ENCODE measurements around the gene ZC3H12A.

The ZC3H12A gene

DNA sequence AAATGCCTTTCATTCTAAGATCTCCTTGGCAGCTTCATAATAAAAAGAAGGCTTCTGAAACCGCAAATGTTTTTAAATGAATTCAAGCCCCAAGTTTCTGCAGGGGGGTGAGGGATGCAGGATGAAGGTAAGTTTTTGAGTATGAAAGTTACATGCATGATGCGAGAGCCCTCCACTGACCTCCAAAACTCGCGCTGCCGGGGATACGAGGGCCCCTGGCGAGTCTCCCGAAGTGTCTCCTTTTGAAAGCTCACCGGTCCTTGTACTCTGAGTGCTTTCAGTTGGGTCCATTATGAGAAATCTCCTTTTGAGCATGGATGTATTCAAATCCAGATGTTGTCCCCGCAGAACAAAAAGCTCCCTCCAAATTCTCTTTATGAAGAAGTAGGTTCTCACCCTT is 18.9 kb upstream of the ZC3H12A start:
- no peak for DNase-seq (ENCODE audit: low read depth in 2 of 2)

DNA sequence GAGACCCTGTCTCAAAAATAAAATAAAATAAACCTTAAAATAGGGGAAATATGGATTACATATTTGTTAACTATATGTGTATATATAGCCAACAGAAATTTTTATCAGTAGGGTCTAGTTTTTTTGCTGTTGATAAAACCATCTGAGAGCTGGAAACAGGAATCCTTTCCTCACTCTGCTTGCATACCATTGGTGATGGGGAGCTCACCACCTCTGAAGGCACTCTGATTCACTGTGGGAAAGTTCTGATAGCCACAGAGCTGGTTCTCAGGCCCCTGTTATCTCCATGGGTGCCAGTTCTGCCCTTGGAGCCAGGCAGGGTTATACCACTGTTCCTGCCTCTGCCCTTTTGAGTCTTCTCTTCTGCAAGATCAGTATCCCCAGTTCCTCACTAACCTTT is 17.8 kb upstream of the ZC3H12A start:
- no peak for DNase-seq (ENCODE audit: low read depth in 2 of 2)

DNA sequence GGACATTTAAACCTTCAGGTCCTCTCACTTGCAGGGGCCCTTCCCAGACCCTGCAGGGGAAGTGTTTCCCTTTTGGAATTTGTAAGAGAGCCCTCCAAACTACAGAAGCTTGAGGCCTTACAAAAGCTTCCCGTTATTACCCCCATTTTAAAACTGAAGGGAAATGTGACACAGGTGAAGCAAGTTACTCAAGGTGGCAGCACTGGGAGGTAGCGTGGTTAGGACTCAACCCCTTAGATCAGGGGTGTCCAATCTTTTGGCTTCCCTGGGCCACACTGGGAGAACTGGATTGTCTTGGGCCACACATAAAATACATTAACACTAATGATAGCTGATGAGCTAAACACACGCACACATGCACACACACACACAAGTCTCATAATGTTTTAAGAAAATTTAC is 15.8 kb upstream of the ZC3H12A start:
- no peak for DNase-seq (ENCODE audit: low read depth in 2 of 2)

DNA sequence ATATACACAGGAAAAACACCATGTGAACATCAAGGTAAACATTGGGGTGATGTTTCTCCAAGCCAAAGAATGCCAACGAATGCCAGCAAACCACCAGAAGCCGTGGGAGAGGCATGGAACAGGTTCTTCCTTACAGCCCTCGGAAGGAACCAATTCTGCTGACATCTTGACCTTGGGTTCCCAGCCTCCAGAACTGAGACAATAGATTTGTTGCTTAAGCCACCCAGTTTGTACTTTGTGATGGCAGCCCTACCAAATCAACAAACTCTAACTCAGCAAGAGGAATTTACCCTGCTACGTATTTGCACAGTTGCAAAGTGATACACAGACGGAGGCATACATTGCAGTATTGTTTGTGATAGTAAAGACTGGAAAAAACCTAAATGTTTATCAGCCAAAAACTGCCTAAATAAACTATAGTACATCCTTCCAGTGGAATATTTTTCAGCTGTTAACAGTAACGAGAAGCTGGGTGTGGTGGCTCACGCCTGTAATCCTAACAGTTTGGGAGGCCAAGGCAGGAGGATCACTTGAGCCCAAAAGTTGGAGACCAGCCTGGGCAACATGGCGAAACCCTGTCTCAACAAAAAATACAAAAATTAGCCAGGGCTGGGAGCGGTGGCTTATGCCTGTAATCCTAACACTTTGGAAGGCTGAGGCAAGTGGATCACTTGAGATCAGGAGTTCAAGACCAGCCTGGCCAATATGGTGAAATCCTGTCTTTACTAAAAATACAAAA is 12.5 kb upstream of the ZC3H12A start:
- no peak for DNase-seq (ENCODE audit: low read depth in 2 of 2)

DNA sequence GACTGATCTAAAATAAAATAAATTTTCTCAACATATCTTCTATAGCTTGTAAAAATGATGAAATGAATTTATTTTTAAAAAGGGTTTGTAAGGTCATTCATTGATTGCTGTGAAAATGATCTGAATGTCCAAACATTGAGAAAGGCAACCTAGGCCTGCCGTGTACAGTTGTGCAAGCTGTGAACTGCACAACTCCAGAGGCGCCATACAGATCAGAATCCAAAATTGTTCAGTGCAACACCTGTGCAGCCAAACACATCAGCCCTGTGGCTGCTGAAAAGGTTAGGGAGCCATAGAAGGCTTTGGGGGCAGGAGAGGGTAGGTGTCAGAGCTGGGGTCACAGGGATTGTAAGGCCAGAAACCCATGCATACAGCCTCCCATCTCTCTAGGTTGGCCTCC is 9.9 kb upstream of the ZC3H12A start:
- DNase-seq (ENCODE audit: low read depth in 2 of 2): no peak

DNA sequence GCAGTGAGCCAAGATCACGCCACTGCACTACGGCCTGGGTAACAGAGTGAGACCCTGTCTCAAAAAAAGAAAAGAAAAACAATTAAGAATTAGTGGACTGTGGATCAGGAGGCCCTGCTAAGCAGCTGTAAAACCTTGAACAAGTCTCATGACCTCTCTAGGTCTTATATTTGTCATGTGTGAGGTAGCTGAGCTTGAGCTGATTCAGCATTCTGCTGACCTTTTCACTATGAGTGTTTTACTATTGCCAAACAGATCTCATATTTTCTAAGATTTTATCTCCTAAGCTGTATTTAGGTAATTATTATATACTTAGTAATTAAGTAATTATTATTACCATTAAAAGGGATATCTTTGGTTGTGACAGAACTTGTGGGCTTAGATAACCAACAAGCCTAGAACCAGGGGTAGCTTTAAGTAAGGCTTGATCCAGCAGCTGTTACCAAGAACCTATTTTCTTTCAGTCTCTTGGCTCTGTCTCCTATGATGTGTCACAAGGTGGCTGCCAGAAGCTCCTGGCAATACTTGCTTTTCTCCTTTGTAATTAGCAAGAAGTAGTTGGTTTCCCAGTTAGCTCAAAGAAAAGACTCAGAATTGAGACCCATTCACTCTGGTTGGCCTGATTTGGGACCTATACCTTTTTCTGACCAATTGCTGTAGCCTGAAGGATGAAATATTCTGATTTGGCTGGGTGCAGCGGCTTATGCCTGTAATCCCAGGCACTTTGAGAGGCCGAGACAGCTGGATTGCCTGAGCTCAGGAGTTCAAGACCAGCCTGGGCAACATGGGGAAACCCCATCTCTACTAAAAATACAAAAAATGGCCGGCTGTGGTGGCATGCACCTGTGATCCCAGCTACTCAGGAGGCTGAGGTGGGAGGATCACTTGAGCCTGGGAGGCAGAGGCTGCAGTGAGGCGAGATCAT is 8.5 kb upstream of the ZC3H12A start:
- no peak for DNase-seq (ENCODE audit: low read depth in 2 of 2)

DNA sequence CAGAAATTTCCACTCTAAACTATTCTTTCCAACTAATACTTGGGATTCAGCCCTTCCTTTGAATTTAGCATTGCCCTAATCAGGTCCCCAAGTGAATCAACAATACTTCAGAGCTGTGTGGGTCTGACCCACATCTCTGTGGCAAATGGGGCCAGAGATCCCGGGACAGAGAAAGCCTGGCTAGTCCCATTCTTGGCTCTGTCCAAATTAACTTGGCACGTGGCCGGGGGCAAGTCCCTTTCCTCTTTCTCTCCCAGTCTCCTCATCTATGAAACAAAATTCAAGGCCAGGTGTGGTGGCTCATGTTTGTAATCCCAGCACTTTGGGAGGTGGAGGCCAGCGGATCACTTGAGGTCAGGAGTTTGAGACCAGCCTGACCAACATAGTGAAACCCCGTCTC is 6.3 kb upstream of the ZC3H12A start:
- no peak for DNase-seq (ENCODE audit: low read depth in 2 of 2)

DNA sequence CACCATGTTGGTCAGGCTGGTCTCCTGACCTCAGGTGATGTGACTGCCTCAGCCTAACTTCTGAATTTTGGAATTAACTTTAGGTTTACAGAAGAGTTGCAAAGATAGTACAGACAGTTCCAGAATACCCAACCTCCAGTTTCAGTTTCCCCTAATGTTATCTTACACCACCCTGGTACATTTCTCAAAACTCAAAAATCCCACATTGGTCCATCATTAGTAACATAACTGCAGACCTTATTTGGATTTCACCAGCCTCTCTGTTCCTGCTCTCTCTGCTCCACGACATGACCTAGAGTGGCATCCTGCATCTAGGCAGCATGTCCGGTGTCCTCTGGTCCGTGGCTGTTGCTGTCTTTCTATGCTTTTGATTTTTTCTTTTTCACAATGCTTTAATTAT is 5.0 kb upstream of the ZC3H12A start:
- DNase-seq (ENCODE audit: low read depth in 2 of 2): no peak

DNA sequence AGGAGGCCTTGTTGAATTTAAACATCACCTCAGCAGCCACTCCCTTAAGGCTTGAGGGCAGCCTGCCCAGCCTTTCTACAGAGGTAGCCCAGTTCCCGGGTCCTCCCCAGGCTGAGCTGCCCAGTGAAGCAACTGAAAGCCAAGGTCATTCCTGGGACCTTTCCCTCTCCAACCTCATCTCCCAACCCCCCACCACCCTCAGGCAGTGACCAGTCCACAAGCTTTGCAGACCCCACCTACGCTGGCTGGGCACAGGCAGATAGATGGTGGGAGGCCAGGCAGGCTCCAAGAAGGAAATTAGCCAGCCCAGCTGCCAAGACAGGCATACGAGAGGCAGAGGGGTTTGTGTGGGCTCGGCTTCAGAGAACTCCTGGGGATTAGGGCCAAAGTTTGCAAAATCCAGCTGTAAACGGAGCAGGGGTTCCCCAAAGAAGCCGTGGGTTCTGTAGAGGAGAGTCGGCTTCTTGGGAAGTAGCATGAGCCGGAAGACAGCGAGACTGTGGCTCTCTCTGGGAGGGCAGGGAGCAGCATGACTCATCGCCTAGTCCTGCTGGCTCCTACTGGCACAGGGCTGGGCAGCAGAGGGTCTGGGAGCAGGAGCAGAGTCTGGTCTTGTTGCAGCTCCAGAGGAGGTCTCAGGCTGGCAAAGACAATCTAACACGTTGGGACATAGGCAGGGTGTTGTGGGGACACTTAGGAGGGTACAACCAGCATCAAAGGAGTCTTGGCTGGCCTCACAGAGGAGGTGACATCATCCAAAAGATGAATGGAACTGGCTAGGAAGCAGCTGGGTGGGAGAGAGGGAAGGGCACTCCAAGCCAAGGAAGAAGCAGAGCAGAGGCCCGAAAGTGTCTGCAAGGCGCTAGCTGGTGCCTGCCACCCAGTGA is 2.8 kb upstream of the ZC3H12A start:
- DNase-seq (ENCODE audit: low read depth in 2 of 2): no peak

DNA sequence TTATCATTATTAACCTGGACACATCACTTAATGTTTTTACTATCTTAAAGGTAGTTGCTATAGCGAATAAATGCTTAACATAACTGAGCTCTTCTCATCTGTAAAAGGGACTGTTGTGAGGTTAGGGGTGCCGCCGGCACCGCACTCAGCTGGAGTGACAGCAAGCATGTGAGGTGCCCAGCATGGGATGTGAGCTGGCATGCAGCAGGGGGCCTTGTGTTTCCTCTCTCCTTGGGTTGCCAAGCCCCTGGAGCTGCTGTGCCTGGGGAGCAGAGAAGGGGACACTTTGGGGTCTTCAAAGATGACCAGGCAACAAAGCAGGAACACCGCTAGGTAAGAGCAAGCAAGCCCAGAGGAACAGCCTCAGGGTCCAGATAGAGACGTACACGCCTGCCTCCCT is 2.1 kb upstream of the ZC3H12A start:
- DNase-seq (ENCODE audit: low read depth in 2 of 2): no peak

DNA sequence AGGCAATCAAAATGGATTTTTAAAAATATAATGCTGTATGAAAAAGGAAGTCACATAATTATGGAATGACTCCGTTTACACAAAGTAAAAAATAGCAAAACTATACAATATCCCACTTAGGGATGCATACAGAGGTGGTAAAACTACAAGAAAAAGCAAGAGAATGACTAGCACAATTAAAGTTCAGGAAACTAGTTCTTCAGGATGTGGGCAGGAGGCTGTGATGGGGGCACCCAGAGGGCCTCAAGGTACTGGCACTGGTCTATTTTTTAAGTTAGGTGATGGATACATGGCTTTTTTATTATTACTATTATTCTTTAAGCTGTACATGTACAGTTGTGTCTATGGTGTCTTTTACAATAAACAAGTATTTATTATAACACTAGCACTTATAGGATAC is 1.4 kb upstream of the ZC3H12A start:
- DNase-seq (ENCODE audit: low read depth in 2 of 2): no peak

DNA sequence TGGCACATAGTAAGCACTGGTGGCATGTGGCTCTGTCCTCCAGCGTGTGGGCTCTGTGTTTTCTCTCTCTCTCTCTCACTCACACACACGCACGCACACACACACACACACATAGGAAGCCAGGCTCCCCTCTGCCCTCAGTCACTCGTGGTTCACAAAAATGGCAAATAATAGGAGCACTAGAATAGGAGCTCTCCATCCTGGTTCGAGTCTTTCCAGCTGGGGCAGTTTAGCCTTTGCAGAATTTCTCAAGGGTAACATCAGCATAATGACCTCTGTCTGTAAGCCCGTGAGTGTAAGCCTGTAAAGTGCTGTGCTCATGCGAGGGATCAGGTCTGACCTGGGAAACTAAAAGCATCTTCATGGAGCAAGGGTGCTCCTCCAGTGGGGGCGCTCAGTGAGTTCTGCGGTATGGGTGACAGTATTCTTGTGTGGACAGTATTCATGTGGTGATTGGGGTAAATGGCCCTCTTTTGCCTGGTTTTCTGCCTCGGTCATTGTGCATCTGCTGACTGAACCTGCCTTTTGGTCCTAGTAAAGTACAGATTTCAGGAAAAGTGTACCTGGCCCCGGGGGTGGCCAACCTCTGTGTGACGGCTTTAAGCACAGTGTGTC is 842 bp upstream of the ZC3H12A start:
- DNase-seq (ENCODE audit: low read depth in 2 of 2): no peak

DNA sequence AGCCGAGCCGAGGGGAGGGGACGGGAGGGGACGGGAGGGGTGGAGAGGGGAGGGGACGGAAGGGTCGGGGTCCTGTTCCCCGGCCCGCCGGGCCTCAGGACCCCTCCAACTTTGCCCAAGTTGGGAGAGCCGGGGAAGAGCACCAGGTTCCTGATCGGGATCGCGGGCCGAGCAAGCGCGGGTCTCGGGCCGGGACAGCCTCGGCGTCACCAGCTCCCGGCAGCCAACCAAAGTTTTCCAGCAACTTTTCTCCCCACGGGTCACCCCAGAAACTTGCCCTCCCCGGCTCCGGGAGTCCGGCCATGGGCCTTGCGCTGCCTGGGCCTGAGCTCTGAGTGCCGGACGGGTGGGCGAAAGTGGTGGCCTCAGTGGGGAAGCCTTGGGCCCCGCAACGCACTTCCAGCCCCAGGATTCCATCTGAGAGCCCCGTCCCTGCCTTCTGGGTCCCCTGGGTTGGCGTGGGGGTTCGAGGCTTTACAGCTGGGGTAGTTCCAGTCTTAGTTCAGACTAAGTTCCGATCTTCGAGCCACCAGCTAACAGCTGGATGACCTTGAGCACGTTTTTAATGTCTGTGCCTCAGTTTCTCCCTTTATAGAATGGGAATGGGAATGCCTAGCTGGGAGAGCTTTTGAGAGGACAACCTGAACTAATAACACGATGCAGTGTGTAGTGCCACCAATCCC is 458 bp downstream of the ZC3H12A start:
- DNase-seq (ENCODE audit: low read depth in 2 of 2): no peak

DNA sequence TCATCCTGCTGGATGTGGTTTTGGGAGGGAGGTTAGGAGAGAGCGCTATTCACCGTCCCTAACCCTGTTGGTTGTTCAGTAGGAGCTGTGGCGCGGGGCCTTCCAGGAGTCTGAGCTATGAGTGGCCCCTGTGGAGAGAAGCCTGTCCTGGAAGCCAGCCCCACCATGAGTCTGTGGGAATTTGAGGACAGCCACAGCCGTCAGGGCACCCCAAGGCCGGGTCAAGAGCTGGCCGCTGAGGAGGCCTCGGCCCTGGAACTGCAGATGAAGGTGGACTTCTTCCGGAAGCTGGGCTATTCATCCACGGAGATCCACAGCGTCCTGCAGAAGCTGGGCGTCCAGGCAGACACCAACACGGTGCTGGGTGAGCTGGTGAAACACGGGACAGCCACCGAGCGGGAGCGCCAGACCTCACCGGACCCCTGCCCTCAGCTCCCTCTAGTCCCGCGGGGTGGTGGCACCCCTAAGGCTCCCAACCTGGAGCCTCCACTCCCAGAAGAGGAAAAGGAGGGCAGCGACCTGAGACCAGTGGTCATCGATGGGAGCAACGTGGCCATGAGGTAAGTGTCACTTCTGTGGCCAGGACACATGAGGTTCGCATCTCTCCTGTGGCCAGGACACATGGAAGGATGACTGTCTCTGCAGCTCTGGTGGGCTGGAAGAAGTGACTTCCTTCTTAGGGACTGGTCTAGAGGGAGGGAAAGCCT is 1.2 kb downstream of the ZC3H12A start:
- DNase-seq (ENCODE audit: low read depth in 2 of 2): no peak

DNA sequence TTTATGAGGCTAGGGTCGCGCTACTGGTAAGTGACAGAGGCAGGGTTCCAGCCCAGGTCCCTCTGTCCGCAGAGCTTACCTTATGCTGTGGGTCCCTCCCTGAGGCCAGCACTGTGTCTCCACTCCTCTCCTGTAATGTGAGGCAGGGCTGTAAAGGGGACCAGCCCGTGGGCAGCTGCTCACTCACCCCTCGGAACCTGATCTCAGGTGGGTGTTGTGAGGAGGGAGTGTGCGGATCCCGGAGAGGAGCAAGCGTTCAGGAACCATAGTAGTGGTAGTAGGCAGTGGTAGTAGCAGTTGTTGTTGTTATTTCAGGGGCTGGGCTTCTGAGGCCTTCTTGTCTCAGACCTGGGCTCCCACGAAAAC is 1.7 kb downstream of the ZC3H12A start:
- no peak for DNase-seq (ENCODE audit: low read depth in 2 of 2)

DNA sequence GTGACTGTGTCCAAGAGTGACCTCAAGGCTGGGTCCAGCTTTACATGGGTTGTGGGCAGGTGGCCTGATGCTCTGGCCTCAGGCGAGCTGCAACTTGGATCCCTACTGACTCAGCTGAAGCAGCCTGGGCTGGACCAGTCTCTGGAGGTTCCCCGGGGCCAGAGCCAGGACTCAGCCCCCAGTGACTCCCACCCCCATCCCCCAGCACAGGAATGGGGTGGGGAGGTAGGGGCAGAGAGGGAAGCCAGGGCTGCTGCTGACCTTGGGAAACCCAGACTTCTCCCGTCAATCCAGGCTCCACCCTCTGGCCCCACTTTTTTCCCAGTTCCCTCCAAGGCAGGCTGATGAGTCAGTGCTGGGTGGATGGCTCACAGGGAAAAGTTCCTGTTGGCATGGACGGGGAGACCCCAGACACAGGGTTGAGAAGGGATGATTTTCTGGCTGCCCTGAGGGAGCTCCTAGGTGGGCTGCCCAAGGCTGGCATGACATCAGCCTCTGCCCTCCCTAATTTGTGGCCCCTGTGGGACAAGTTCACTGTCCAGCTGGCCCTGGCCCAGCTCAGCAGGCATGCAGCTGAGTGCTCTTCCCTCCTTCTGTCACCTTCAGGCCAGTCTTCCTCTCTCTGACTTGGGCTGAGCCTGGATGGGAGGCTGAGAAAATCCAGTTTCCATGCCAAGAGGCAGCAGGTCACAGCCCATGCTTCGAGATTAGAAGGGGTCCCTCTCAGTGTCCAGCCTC is 2.2 kb downstream of the ZC3H12A start:
- DNase-seq (ENCODE audit: low read depth in 2 of 2): no peak

DNA sequence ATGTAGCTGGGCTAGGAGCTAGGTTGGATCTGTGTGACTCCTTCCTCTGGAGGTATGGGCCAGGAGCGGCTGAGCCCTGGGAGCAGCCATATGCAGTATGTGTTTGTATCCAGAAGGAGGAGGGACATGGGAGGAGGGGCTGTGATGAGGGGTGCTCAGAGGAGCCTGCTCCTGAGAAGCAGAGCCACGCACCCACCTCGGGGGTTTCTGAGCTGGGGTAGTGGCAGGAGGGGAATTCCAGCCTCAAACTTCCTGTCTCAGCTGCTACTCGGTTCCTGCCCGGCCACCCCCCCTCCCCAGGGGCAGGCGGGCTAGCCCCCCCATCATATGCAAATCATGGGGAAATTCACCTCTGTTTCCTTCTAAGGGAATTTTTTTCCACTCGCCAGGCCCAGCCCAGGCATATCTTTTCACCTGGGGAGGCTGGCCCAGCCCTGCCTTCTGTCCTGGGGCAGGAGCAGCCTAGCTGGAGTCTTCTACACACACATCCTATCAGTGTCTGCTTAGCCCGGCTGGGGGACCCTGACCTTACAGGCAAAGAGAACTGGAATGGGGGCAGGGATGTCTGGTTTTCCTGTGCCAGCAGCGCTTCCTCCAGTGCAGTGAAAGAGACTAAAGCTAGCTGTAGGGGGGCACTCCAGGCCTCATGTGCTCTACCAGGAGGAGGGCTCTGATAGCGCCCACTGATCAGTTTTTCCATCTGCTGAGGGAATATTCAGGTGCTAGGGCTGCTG is 3.0 kb downstream of the ZC3H12A start:
- peak; percentile 75 to 78 for DNase-seq (ENCODE audit: low read depth in 2 of 2)

DNA sequence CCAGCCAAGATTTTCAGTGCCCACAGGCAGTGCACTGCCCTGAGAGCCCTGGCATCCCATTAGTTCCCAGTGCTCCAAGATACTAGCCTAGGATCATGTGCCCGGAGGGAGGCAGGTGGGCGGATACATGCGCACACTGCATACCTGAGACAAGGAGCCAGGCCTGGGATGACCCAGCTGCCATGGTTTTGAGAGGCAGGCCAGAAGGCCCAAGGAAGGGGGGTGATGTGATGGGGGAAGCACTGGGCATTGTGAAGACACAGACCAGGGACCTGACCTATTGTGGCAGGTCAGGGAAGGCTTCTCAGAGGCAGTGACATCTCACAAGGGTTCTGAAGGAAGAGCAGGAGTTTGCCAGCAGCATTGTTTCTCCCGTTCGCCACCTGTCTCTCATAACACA is 3.6 kb downstream of the ZC3H12A start:
- DNase-seq (ENCODE audit: low read depth in 2 of 2): no peak

DNA sequence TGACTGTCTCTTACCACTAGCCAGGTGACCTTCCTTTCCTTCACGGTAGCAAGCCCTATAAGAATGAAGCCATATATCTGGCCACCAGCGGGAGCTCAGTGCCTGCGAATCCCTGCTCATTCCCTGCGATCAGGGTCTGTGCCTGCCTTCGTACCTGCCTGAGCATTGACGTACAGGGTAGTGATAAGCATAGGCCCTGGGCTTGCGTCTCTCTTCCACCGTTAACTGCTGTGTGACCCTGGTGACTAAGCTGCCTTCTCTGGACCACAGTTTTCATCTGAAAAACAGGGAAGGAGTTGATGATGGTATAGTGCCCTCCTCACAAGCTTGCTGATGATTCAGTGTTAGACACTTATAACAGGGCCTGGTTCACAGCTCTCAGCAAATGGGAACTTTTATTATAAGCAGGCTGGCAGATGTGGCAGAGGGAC is 4.1 kb downstream of the ZC3H12A start:
- no peak for DNase-seq (ENCODE audit: low read depth in 2 of 2)
